OCI-LY1 (cell line): Measurements from ENCODE around the gene ZFYVE26.

Experiments
- CTCF ChIP-seq: fragments of 200-600 bp; sonication (generic), shearing (Covaris generic); IDR thresholded peaks from 2 replicates; pipeline ENCODE4 v1.5.1; 2017; ENCODE audit warnings: mild to moderate bottlenecking, antibody characterized with exemption, low read length, moderate library complexity, mixed read lengths
- EZH2 ChIP-seq: fragments of 200-600 bp; sonication (generic), shearing (Covaris generic); IDR thresholded peaks from 2 replicates; pipeline ENCODE4 v1.8.0; 2017; ENCODE audit warnings: borderline replicate concordance, mixed run types, mild to moderate bottlenecking, antibody characterized with exemption, low read length, moderate library complexity, mixed read lengths

DNA sequence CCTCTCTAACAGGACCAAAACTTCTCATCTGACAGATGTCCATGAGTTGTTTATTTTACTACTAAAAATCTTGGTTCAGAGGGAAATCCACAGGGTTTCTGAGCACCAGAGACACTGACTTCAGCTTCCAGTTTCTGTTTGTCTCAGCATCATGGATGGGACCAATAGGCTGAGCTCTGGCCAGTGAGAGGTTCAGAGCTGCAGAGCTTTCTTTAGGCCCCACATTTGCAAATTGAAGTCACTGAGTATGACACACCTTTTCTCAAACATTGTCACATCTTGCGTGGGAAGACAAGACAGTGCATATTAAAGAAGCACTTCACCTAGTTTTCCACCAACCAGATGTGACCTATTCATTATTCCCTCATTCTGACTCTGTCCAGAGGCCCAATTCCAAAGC, 69.5 kb downstream of the ZFYVE26 start:
- no peak for TF ChIP-seq CTCF
- TF ChIP-seq EZH2 = no peak
